GM19468 (cell line): ENCODE results near the gene CA9.

Experiments
- ATAC-seq: cut with Tn5 transposase; IDR thresholded peaks from one replicate; pipeline ENCODE4 v1.9.1; 2021; ENCODE audit warnings: mild to moderate bottlenecking, moderate library complexity, moderate number of reproducible peaks; ENCODE audit not compliant: unreplicated experiment; ENCODE audit errors: extremely low read depth

Gene CA9

DNA sequence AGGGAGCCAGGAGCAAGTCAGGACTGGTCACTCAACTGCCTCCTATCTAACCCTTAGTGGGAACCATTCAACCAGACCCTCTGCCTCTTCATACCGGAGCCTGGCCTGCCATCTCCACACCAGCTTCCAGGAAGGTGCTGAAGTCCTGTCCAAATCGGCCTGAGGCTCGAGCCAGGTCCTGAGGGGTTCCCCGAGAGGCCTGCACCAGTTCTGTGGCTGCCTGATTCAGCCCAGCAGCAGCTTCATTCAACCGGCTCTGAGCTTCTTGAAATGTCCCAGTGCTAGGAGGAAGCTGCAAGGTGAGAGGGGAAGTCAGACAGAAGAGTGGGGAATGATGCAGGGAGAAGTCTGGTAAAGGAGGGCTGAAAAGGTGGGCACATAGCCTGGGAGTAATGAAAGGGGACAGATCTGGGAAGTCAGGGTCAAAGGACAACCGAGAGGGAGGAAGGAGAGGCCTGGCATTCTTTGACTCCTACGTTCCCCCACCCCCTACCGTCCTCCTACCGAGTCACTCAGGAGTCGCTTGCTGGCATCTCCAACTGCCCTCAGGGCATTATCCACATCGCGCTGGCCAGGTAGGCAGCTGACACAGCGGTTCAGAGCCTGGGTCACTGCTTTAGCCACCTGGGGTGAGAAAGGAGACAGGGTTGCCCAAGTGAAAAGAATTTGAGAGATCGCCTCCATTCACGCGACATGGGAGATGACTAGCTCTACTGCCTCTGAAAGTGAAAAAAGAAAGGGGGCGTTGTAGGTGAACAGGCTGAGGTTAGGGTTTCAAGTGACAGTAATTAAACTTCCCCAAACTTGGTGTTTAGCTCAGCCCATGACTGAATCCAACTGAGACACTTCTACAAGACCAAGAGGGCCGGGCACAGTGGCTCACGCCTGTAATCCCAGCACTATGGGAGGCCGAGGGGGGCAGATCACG, 38.0 kb downstream of the CA9 start:
- no peak for ATAC-seq

DNA sequence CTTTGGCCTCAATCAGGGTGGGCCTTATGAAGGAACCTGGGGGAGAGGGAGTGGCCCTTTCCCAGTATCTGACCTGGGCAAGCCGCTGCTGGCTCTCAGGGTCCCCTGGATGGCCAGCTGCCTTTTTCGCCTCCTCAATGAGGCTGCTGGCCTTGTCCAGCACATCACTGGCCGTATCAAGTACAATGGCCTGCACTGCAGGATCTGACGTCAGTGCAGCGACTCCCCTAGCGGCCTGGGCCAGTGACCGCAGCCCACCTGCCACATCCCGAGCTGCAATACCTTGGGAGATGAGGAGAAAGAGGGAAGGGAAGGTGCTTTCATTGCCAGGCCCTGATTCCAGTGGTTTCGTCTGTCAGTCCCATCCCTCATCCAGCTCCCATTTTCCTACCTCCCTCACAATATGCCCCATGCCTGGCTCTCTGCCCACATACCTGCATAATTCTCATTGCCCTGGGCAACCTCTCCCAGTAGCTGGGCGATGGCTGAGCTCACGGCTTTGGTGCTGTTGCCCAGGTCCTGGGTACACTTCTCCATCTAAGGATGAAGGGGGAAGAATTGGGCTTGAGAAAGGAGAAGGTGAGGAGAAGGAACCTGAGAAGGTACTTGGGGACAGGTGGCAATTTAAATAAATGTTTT, 39.2 kb downstream of the CA9 start:
- ATAC-seq, result no peak

DNA sequence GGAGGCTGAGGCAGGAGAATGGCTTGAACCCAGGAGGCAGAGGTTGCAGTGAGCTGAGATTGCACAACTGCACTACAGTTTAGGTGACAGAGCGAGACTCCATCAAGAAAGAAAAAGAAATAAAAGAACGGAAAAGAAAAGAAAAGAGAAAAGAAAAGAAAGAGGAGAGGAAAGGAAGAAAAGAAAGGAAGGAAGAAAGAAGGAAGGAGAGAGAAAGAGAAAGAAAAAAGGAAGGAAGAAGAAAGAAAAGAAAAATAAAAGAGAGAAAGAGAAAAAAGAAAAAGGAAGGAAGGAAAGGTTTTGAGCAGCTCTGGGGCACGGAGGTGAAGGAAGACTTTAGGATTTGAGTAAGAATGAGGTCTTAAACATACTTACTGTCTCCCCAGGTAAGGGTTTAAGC, 39.9 kb downstream of the CA9 start:
- no peak for ATAC-seq

DNA sequence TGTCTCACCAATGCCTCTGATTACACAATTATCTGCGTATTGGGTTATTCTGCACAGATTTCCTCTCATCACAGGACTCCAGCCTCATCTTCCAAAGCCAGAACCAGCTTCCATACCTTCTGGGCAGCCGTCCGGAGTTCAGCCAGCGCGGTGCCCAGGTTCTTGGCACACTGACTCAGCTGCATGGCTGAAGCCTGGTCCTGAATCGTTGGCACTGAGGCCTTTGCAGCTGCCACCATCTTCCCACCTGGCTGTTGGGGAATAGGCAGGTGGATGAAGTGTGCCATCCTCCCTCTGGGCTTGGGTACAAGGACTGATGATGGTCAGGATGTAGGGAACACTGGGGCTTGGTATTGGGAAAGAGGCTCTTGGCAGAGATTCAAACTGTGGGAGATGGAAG, 40.4 kb downstream of the CA9 start:
- no peak for ATAC-seq

DNA sequence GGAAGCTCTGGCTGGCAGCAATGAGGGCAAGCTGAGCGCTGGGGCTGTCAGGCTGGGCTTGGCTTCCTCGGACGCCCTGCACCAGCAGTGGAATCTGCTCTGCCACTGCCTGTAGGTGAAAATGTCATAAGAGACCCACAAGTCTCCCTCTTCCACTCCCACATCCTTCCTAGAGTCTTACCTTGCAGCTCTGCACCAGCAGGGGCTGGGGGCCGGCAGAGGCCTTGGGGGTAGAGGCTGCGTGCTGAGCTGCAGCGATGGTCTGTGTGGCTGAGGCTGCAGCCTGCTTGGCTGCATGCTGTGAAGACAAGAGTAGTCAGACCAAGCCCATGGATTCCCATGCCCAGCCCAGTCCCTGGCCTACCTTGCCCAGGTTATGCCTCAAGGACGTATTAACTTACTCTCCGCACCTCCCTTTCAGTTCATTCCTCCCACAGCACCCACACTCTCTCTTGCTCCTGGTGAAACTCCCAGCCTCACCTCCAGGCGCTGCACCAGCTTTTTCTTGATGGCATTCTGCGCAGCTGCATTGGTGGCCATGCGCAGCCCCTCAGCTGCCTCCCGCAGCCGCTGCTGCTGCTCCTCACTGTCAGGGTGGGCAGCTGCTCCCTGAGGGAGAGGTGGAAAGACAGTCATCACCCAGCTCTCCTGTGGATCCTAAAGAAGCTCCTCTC, 41.0 kb downstream of the CA9 start:
- no peak for ATAC-seq

DNA sequence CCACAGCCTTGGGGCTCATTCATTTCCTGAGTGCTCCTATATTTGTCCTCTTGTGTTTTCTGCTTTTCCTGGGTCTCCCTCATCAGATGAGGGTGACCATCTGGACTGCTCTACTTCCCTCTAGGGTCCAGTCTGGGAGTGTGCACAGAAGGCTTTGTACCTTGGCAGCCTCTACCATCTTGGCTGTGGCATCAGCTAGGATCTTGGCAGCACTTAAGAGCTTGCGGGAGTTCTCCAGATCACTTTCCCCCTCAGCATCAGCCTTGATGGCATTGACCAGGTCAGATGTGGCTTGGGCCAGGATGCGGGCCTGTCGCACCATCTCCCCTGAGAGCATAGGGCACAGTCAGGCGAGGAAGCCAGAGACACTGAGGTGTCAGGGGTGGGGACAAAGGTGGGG, 42.5 kb downstream of the CA9 start:
- no peak for ATAC-seq

DNA sequence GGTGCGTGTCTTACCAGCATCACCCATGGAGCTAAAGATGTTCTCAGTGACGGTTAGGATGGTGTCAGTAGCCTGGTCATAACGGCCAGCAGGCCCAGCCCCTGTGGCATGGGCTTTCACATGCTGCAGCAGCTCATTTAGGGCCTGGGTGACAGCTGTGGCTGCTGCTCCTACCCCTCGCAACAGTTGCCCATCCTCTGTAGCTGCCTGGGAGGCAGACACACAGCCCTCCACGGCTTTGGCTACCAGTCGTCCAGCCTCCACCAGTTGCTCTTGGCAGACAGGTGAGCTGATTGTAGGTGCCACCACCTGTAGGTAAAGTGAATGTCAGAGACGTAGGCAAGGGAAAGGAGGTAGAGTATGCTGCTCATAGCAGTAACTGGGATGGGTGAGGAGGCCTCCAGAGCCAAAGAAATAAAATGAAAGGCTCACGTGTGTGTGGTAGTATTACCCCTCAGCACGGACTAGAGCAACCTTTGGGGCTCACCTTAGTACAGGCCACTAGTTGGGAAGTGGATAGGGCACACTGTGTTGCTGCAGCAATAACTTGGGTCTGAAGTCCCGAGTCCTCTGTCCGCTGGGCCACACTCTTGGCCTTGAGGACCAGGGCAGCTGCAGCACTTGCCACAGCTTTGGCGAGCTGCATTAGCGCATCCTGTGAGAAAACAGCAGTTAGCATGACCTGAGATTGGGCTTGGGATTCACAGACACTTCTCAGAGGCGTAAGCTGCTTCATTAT, 43.6 kb downstream of the CA9 start:
- ATAC-seq, result no peak

DNA sequence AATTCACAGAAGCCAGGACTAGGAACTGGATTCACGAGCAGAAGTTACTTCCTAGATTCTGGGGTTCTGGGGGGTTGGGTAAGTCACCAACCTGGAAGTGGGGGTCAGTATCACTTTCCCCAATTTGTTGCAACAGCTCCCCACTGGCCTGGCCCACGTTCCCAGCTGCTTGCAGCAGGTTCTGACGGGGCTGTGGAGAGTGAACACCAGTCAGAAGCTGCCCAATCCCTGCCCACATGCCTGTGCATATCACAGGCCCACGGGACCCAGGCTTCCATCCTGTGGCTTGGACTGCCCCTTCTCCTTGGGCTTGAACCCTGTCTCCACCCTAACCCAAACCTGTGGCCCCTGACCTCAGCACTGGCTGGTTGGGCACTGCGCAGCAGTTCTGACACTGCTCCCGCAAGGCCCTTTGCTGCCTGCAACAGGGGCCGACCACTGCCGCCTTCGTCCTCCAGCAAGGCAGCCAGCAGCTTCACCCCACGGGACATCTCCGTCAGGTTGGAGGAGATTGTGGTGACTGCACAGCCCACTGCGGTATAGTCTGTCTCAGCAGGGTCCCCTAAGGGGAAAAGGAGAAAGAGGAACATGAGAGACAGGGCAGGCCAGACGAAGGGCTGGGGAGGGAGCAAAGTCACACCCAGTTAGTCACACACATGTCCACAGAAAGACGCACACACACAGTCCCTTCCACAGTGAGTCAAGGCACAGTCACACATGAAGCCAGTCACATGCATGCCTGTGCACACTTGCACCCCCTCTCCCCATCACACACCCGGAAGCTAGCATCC, 45.2 kb downstream of the CA9 start:
- no peak for ATAC-seq

DNA sequence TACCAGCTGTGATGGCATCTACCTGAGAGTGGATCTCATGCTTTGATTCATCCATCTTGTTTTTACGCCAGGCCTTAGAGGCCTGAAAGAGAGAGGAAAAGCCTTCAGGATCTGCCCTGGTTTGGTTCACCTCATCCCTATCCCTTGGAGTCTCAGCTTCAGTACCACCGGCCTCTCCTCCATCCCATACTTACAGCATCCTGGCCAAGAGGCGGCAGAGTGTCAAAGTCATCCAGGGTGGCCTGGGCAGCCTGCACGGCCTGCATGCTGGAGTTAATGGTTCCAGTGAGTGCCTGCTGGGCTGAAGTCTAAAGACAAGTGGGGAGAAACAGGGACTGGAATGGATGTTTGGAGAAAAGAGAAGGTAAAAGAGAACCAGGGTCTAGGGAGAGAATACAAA, 45.8 kb downstream of the CA9 start:
- no peak for ATAC-seq

DNA sequence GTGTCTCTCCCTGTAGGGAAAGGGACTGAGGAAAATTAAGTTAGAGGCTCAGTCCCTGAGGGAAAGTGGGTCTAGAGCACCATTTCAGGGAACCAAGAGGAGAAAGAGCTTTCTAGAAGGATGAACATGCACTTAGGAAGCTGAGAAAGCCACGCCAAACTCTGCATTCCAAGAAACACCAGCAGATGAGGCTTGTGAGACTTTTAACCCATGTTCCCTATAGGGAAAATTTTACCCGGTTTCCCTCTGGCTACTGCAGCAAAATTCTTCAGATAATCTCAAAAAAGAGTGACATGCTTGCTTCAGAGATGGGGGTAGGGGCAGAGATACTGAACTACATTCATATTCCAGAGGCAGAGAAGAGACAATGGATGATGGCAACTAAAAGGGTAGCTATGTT, 49.7 kb downstream of the CA9 start:
- no peak for ATAC-seq

DNA sequence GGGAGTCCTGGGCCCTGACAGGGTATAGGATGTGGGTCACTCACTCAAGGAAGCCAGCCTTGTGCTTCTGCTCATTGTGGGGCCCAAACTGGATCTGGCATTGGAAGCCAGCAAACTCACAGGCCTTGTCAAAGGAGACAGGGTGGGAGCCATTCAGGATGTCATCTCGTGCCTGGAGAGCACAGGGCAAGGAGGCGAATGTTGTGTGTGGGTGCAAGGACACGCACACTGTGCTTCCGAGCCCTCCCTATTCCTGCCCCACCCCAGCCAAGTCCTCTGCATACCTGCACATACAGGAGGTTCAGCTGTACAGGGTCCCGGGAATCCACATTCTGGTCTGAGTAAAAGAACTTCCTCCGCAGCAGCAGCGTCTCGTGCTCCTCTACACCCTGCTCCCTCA, 50.2 kb downstream of the CA9 start:
- no peak for ATAC-seq

DNA sequence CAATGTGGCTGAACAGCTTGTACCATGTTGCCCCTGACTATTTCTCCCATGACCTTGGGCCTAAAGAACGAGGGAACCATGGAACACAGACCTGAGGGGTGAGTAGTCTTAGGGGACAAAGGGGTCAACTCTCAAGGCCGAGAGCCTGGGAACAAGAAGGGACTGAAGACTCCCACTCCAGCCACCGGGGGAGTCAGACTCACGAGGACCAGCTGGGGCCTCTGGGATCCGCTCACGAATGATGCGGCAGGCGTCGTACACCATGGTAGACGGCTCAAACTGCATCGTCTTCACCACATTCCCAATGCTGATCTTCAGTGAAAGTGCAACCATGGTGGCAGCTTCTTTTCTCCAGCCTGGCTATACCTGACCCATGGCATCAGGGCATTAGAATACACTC, 51.6 kb downstream of the CA9 start:
- ATAC-seq, result no peak

DNA sequence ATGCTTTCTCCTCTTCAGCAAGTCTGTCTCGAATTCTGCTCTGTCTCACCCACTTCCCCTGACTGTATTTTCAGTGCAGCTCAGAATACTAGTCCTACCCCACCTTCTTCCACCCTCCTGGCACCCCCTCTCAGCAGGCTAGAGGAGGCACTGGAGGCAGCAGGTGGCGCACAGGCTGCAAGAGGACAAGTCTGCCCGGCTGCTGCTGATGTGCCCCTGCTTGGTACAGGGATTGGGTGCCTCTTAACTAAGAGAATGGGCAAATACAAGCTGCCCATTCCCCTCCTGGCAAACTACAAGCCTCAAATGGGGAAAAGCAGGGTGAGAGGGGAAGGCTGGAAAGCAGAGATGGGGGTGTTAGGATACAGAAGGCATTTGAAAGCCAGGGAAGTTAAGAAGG, 53.2 kb downstream of the CA9 start:
- no peak for ATAC-seq

DNA sequence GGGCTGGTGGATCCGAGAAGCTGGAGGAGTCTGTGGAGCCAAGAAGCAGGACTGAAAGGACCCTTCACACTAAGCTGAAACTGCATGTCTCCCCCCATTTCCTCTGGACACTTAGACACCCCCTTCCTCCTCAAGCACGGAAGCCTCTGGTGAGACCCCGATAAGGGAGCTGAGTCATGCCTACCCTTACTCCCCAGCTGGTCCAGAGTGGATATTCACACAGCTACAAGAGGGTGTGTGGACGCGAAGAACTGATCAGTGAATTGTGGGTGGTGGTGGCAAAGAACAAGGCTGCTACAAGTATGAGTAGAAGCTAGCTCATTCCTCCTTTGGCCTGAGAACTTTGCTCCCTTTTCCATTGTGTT, 53.9 kb downstream of the CA9 start:
- no peak for ATAC-seq

DNA sequence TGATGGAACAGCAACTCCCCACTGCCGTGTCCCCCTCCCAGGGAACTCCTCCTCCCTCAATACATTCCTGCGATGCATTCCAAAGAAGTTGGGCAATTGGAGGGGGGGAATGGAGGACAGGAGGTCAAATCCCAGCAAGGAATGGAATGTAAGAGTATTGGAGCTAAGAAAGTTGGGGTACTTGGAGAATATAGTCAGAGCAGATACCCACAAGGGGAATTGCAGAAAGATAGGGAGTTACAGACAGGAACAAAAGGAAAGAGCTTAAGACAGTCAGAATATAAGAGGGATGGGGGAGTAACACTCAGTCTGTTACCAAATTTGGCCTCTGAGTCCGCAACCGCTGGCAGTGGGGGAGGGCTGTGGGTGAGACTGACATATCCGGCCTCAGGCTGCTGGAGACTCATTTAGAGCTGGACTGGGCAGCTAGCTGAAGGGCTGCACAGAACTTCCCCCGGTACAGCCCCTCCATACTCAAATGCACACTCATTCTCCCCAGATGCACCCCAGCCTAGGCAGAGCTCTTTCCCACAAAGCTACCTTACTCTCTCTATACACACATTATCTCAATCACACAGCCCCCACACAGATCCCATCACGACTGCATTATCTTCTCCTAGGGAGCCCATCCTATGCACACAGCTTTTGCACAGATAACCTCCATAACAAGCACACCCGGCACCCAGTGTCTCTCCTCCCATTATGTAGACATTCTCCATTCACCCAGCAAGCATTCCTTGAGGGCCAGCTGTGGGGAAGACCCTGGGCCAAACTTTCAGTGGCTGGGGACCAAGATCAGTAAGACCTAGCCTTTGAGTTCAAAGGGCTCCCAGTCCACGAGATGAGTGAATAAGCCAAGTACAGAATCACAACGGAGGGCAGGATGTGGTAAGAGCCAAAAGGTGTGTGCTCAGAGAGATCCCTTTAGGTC, 54.6 kb downstream of the CA9 start:
- no peak for ATAC-seq

DNA sequence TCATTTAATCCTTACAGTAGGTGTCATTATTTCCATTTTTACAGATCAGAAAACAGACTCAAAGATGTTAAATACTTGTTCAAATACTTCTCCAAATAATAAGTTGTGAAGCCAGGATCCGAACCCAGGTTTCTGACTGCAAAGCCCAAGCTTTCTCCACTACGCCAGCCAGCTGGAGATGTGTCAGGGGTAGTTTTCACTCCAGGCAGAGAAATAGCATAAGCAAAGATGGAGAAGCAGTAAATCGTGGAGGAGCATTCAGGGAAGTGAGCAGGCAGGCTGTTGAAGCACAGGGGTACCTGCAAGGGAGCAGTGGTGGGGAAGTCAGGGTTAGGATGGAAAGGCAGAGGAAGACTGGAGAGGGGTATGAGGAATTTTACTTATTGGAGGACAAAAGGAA, 55.4 kb downstream of the CA9 start:
- no peak for ATAC-seq

DNA sequence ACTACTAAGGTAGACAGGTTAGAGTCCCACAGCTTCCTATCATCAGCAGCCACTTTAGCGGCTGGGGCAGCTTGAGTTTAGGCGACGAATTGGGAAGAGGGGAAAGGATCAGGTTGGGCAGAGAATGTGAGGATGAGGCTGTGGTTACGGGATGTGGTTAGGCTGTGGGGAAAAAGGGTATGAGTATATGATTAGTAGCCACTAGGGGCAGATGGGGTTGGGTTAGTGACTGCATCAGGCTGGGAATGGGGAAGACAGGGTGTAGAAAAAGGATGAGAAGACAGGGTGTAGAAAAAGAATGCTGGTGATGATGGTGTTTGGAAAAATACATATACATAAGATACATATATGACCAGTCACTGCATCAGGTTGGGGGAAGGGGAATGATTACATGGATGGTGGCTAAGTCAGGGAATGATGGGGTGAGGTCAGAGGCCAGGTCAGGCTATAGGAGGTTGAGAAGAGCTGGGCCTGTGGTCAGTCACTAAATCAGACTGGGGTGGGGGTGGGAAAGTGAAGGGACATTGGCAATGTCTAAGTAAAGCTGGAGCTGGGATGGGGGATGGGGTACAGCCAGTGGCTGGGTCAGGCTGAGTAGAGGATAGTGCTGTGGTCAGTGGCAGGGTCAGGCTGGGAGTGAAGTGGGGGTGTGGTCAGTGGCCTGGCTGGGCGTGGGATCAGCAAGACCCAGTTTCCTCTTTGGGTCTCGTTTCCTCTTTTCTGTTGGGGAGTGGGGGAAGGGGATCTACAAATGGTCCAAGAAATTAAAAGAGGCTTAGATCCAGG, 56.2 kb downstream of the CA9 start:
- ATAC-seq, result no peak

DNA sequence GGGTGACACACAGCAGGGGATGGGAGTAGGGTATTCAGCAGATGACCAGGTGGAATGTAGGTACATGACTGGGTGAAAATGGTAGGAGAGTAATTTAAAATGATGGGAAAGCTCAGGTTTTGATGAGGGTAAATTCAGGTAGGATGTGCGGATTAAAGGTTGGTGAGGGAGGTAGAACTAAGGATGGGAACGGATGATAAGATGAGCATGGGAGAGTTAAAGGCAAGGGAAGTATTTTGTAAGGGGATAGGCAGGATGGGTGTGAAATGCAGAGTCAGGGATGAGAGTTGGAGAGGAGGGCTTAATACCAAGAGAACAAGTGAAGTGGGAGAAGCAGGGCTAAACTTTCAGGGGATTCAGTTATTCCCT, 56.7 kb downstream of the CA9 start:
- no peak for ATAC-seq
